22Rv1 (cell line): Measurements from ENCODE around the gene ADGRD2.

Experiments used
- H3K27ac ChIP-seq: fragments of 450-650 bp; 2 replicates; pipeline ENCODE4 v1.5.1; 2017
- CTCF ChIP-seq: fragments of 450-650 bp; IDR thresholded peaks from 2 replicates; pipeline ENCODE4 v1.5.1; 2017; ENCODE audit warnings: mild to moderate bottlenecking
- ZFX ChIP-seq: fragments of 450-650 bp; IDR thresholded peaks from 2 replicates; pipeline ENCODE4 v1.6.1; 2017; ENCODE audit warnings: antibody characterized with exemption, borderline replicate concordance

Gene ADGRD2

GRCh38 chr9:124438091-124438490 is 12.2 kb upstream of the ADGRD2 start:
- TF ChIP-seq ZFX (no peak), CTCF (no peak)

GRCh38 chr9:124439086-124439485 is 11.2 kb upstream of the ADGRD2 start:
- no peak for TF ChIP-seq CTCF
- no peak for TF ChIP-seq ZFX
- H3K27ac ChIP-seq: no peak overlapping the region

More at GRCh38 chr9:124438091-124438490, 12.2 kb upstream of the ADGRD2 start:
- no peak overlapping the region for H3K27ac ChIP-seq

GRCh38 chr9:124439686-124440243 is 10.5 kb upstream of the ADGRD2 start:
- TF ChIP-seq CTCF: no peak
- TF ChIP-seq ZFX: no peak
- H3K27ac ChIP-seq: no peak overlapping the region

GRCh38 chr9:124440786-124441185 is 9.5 kb upstream of the ADGRD2 start:
- no peak overlapping the region for H3K27ac ChIP-seq
- no peak for TF ChIP-seq ZFX
- TF ChIP-seq CTCF: no peak

- TF ChIP-seq CTCF: no peak
- no peak for TF ChIP-seq ZFX
- H3K27ac ChIP-seq: no peak overlapping the region
Observed at GRCh38 chr9:124441291-124441690, 9.0 kb upstream of the ADGRD2 start.

GRCh38 chr9:124442379-124442778 is 7.9 kb upstream of the ADGRD2 start:
- H3K27ac ChIP-seq: no peak overlapping the region
- TF ChIP-seq CTCF (no peak), ZFX (no peak)

- no peak for TF ChIP-seq ZFX
- TF ChIP-seq CTCF: no peak
- no peak overlapping the region for H3K27ac ChIP-seq
Observed at GRCh38 chr9:124442826-124443225, 7.4 kb upstream of the ADGRD2 start.
